GM12892 (cell line): Measurements from ENCODE around the gene SYK.

Experiments used
- POLR2A ChIP-seq: IDR thresholded peaks from 2 replicates; pipeline ENCODE4 v1.6.1; 2011; ENCODE audit warnings: low read depth, low read length, control low read depth
- POLR2AphosphoS5 ChIP-seq: IDR thresholded peaks from 2 replicates; pipeline ENCODE4 v1.6.1; 2011; ENCODE audit warnings: low read depth, low read length, control low read depth
- TAF1 ChIP-seq: IDR thresholded peaks from 2 replicates; pipeline ENCODE4 v1.6.1; 2011; ENCODE audit warnings: low read depth, mild to moderate bottlenecking, control low read depth, low read length, borderline replicate concordance

GRCh38 chr9:90898228-90898627 lies 96.6 kb downstream of the SYK start:
- no peak for TF ChIP-seq POLR2AphosphoS5
- TF ChIP-seq TAF1 = no peak
- no peak for TF ChIP-seq POLR2A
